PC-9 (cell line): ENCODE data around the gene SH3PXD2A.

ENCODE experiments used
- EZH2 ChIP-seq: fragments of 200-600 bp; sonication (generic); IDR thresholded peaks from 2 replicates; pipeline ENCODE4 v1.8.0; 2017; ENCODE audit warnings: antibody characterized with exemption, low read depth
- TF ChIP-seq, protein P1 (sequence below): fragments of 200-600 bp; sonication (generic); conservative IDR thresholded peaks from 2 replicates; pipeline ENCODE4 v1.6.1; 2017; ENCODE audit warnings: mixed run types, antibody characterized with exemption, mild to moderate bottlenecking, moderate library complexity

- TF ChIP-seq, protein P1, sequence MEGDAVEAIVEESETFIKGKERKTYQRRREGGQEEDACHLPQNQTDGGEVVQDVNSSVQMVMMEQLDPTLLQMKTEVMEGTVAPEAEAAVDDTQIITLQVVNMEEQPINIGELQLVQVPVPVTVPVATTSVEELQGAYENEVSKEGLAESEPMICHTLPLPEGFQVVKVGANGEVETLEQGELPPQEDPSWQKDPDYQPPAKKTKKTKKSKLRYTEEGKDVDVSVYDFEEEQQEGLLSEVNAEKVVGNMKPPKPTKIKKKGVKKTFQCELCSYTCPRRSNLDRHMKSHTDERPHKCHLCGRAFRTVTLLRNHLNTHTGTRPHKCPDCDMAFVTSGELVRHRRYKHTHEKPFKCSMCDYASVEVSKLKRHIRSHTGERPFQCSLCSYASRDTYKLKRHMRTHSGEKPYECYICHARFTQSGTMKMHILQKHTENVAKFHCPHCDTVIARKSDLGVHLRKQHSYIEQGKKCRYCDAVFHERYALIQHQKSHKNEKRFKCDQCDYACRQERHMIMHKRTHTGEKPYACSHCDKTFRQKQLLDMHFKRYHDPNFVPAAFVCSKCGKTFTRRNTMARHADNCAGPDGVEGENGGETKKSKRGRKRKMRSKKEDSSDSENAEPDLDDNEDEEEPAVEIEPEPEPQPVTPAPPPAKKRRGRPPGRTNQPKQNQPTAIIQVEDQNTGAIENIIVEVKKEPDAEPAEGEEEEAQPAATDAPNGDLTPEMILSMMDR, result no peak
- TF ChIP-seq EZH2, result no peak
Measured at GRCh38 chr10:103622286-103622685, 233.1 kb downstream of the SH3PXD2A start.
